Thoracic aorta (tissue), 2 donors: ENCODE data around the gene L1TD1. TPM values are rescaled to one million over a fixed set of nuclear protein-coding genes. Genes with fewer than 3 reads are reported as not detected.
"Not testable (repeated sequence)": the region's sequence is repeated elsewhere in the genome, so short reads cannot be mapped to it uniquely, and the experiment has no call there.

ENCODE experiments used
- ATAC-seq: fragments of 150-250 bp; one replicate; pipeline ENCODE4 v1.8.0; 2017; ENCODE audit warnings: low read depth; ENCODE audit not compliant: insufficient number of reproducible peaks, low FRiP score
- DNase-seq: peaks from one replicate; pipeline ENCODE4 v3.0.0-alpha.2; 2020; ENCODE audit warnings: low spot score
- H3K27ac ChIP-seq, 2 donors: fragments of 200-600 bp; sonication (generic); 1 replicate in 1 of 2; 2 replicates in 1 of 2; pipeline ENCODE4 v1.5.1; 2016; ENCODE audit warnings: mild to moderate bottlenecking in 2 of 2, moderate library complexity in 2 of 2
- H3K27me3 ChIP-seq: fragments of 200-600 bp; sonication (generic); replicated peaks from 2 replicates; pipeline ENCODE4 v1.6.0; 2016; ENCODE audit warnings: mild to moderate bottlenecking; ENCODE audit not compliant: insufficient read depth
- H3K36me3 ChIP-seq: fragments of 200-600 bp; sonication (generic); one replicate; pipeline ENCODE4 v1.5.1; 2016
- H3K4me1 ChIP-seq, 2 donors: fragments of 200-600 bp; sonication (generic); 1 replicate in 1 of 2; 2 replicates in 1 of 2; pipeline versions ENCODE4 v1.5.1 to v1.6.0; 2016; ENCODE audit warnings: low read depth in 2 of 2, mild to moderate bottlenecking in 1 of 2; ENCODE audit not compliant: control insufficient read depth in 1 of 2
- H3K4me3 ChIP-seq: fragments of 200-600 bp; sonication (generic); 2 replicates; pipeline ENCODE4 v1.5.1; 2016; ENCODE audit warnings: mild to moderate bottlenecking
- H3K9me3 ChIP-seq: fragments of 200-600 bp; sonication (generic); 2 replicates; pipeline ENCODE4 v1.5.1; 2016
- total RNA-seq, 2 donors: library from RNA; depleted of rRNA; stranded (reverse); fragments of >200 nt; gene quantifications; one replicate each; pipeline versions ENCODE4 v1.1.0 to v1.2.3, GENCODE V29; 2016
- TF ChIP-seq, protein P1 (sequence below): fragments of 200-600 bp; sonication (generic); IDR thresholded peaks from one replicate; pipeline ENCODE4 v1.5.1; 2019; ENCODE audit warnings: antibody characterized with exemption

L1TD1 gene
- total RNA-seq, 2 donors from 2014 or later, result 0.63 TPM; not detected in 1

DNA sequence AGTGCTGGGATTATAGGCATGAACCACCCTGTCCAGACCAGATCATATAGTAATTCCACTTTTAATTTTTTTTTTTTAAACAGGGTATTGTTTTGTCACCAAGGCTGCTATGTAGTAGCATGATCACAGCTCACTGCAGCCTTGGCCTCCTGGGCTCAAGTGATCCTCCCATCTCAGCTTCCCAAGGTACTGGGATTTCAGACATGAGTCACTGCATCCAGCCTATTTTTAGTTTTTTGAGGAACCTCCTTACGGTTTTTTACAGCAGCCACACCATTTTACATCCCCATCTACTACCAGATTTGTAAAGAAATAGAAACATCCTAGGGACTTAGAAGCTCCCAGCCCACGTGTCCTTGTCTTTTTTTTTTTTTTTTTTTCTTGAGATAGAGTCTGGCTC is 24.0 kb downstream of the L1TD1 start:
- Histone ChIP-seq H3K27ac (no peak overlapping the region), H3K4me3 (no peak overlapping the region), H3K9me3 (no peaks in the 10 kb centered on the region), H3K36me3 (no peaks in the 10 kb centered on the region), H3K4me1 (no peaks in the 10 kb centered on the region), H3K27me3 (no peaks in the 10 kb centered on the region)
- TF ChIP-seq, protein P1, sequence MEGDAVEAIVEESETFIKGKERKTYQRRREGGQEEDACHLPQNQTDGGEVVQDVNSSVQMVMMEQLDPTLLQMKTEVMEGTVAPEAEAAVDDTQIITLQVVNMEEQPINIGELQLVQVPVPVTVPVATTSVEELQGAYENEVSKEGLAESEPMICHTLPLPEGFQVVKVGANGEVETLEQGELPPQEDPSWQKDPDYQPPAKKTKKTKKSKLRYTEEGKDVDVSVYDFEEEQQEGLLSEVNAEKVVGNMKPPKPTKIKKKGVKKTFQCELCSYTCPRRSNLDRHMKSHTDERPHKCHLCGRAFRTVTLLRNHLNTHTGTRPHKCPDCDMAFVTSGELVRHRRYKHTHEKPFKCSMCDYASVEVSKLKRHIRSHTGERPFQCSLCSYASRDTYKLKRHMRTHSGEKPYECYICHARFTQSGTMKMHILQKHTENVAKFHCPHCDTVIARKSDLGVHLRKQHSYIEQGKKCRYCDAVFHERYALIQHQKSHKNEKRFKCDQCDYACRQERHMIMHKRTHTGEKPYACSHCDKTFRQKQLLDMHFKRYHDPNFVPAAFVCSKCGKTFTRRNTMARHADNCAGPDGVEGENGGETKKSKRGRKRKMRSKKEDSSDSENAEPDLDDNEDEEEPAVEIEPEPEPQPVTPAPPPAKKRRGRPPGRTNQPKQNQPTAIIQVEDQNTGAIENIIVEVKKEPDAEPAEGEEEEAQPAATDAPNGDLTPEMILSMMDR, result no peak
- DNase-seq (no peak), ATAC-seq (no peak)

DNA sequence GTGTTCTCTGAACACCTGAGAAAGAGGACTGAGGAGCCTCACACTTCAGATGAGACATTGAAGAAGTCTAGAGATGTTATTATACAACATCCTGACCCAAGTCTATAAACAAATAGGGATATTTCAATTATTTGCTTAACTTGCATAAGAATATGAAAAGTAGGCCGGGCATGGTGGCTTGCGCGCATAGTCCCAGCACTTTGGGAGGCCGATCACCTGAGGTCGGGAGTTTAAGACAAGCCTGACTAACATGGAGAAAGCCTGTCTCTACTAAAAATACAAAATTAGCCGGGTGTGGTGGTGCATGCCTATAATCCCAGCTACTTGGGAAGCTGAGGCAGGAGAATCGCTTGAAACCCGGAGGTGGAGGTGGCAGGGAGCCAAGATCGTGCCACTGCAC is 25.8 kb downstream of the L1TD1 start:
- not testable (repeated sequence) for H3K9me3 ChIP-seq, H3K4me3 ChIP-seq, H3K36me3 ChIP-seq, DNase-seq, H3K27ac ChIP-seq, H3K4me1 ChIP-seq, ATAC-seq, H3K27me3 ChIP-seq

DNA sequence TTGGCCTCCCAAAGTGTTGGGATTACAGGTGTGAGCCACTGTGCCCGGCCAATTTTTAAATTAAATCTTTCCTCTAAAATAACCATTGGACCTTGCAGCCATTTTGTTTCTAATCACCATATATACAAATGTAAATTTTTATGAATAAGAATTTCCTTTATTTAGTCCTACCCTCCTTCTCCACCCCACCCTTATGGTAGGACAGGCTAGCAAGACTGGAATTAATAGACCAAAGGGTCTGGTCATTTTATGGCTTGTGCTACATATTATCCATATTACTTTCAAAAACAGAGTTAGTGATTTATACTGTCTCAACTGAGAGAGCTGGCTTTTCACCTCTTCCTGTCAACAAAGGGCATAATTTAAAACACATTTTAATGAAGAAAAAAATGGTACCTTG is 26.5 kb downstream of the L1TD1 start:
- no peak overlapping the region for H3K4me3 ChIP-seq
- ATAC-seq (no peak), DNase-seq (no peak)

GRCh38 chr1:62222321-62222720 is 27.7 kb downstream of the L1TD1 start:
- DNase-seq (no peak), ATAC-seq (no peak)
- no peaks in the 10 kb centered on the region for H3K27me3 ChIP-seq
- H3K27ac ChIP-seq, result no peak overlapping the region
- H3K4me1 ChIP-seq, result no peaks in the 10 kb centered on the region
- no peak overlapping the region for H3K4me3 ChIP-seq
- no peaks in the 10 kb centered on the region for H3K36me3 ChIP-seq
- no peaks in the 10 kb centered on the region for H3K9me3 ChIP-seq
- TF ChIP-seq, protein P1, result no peak

More for the DNA sequence above, 26.5 kb downstream of the L1TD1 start:
- no peaks in the 10 kb centered on the region for H3K27me3 ChIP-seq
- TF ChIP-seq, protein P1, result no peak
- H3K27ac ChIP-seq, result no peak overlapping the region
- no peaks in the 10 kb centered on the region for H3K36me3 ChIP-seq
- H3K4me1 ChIP-seq, result no peaks in the 10 kb centered on the region
- H3K9me3 ChIP-seq, result no peaks in the 10 kb centered on the region

- Histone ChIP-seq H3K36me3 (no peaks in the 10 kb centered on the region), H3K4me1 (no peaks in the 10 kb centered on the region), H3K27me3 (no peaks in the 10 kb centered on the region), H3K9me3 (no peaks in the 10 kb centered on the region), H3K27ac (no peak overlapping the region), H3K4me3 (no peak overlapping the region)
- DNase-seq, result no peak
- no peak for ATAC-seq
- TF ChIP-seq, protein P1, result no peak
Observed at GRCh38 chr1:62224182-62224581, 29.5 kb downstream of the L1TD1 start.

DNA sequence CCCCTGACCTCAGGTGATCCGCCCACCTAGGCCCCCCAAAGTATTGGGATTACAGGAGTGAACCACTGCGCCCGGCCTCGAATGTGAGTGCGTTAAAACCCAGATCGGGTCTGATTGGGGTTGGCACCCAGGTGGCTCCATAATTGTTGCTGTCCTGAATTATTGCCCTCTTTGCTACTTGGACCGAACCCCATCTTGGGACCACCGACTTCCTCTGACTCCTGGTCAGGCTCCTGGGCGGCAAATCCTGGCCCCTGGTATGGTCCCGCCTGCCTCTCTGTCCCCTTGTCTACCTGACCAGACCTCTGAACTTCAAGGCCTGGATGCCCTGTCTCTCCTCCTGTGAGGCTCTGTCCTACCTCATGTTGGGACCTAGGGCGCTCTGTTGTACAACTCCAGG is 32.8 kb downstream of the L1TD1 start:
- Histone ChIP-seq H3K4me1 (no peaks in the 10 kb centered on the region), H3K27me3 (no peaks in the 10 kb centered on the region), H3K27ac (no peak overlapping the region), H3K9me3 (no peaks in the 10 kb centered on the region), H3K36me3 (no peaks in the 10 kb centered on the region), H3K4me3 (no peak overlapping the region)
- TF ChIP-seq, protein P1, result no peak
- DNase-seq (no peak), ATAC-seq (no peak)
